T-cell (primary cell): ENCODE measurements around the gene DMRT1. TPM values are rescaled to one million over a fixed set of nuclear protein-coding genes. Genes with fewer than 3 reads are reported as not detected.

Experiments
- ATAC-seq, 4 experiments: fragments of 200-7000 bp in 3 of 4; fragments of 150-1000 bp in 1 of 4; cut with Tn5 transposase; replicated peaks in 1 of 4; 1 replicate in 3 of 4; 2 replicates in 1 of 4; pipeline ENCODE4 v1.10.0; 2021; ENCODE audit warnings: moderate library complexity in 3 of 4, mild to moderate bottlenecking in 2 of 4, moderate number of reproducible peaks in 1 of 4
- CTCF ChIA-PET, 2 donors: fragments of 300-600 bp; sonication (Branson Sonifier 250); formaldehyde crosslinking; loops; one replicate each; lab custom pipeline; 2022; ENCODE audit warnings: antibody characterized with exemption in 2 of 2; lab: Charles Lee
- POLR2A ChIA-PET, 2 donors: fragments of 300-600 bp; sonication (Branson Sonifier 250); formaldehyde crosslinking; loops; one replicate each; lab custom pipeline; 2022; ENCODE audit warnings: antibody characterized with exemption in 2 of 2; lab: Charles Lee
- DNase-seq, 35 experiments: peaks; one replicate each; pipeline versions ENCODE4 v3.0.0 to v3.0.0-alpha.2; 2013 to 2023
- H3K27ac ChIP-seq: one replicate; pipeline ENCODE4 v1.5.1; 2013; ENCODE audit warnings: low read length
- H3K27me3 ChIP-seq, 2 experiments: replicated peaks in 1 of 2; 1 replicate in 1 of 2; 2 replicates in 1 of 2; pipeline versions ENCODE4 v1.6.1 to v1.7.0; 2013; ENCODE audit warnings: low read length in 1 of 2, mixed read lengths in 1 of 2; ENCODE audit not compliant: control insufficient read depth in 2 of 2, insufficient read depth in 2 of 2; ENCODE audit errors: extremely low read depth in 1 of 2
- H3K36me3 ChIP-seq, 2 donors: 1 replicate in 1 of 2; 2 replicates in 1 of 2; pipeline versions ENCODE4 v1.6.1 to v1.7.0; 2013; ENCODE audit warnings: low read length in 1 of 2; ENCODE audit not compliant: control insufficient read depth in 2 of 2, insufficient read depth in 1 of 2; ENCODE audit errors: extremely low read depth in 1 of 2
- H3K4me1 ChIP-seq, 2 experiments: 1 replicate in 1 of 2; 2 replicates in 1 of 2; pipeline versions ENCODE4 v1.6.1 to v1.7.0; 2013; ENCODE audit warnings: low read length in 2 of 2, mixed read lengths in 1 of 2; ENCODE audit not compliant: insufficient read depth in 2 of 2, control insufficient read depth in 1 of 2; ENCODE audit errors: extremely low read depth in 1 of 2
- H3K4me3 ChIP-seq, 2 donors: 1 replicate in 1 of 2; 2 replicates in 1 of 2; pipeline versions ENCODE4 v1.5.1 to v1.7.0; 2013; ENCODE audit warnings: mild to moderate bottlenecking in 2 of 2, low read length in 1 of 2, moderate library complexity in 1 of 2; ENCODE audit not compliant: control insufficient read depth in 1 of 2; ENCODE audit errors: extremely low read depth in 1 of 2
- H3K9me3 ChIP-seq: 2 replicates; pipeline ENCODE4 v1.7.0; 2013
- H3K27ac Mint-ChIP-seq, 2 donors: one replicate each; pipeline ENCODE4 v1.8.0; 2020 to 2021; ENCODE audit warnings: mild to moderate bottlenecking in 2 of 2, mixed read lengths in 2 of 2
- H3K27me3 Mint-ChIP-seq, 2 donors: one replicate each; pipeline ENCODE4 v1.8.0; 2021 to 2022; ENCODE audit warnings: mixed read lengths in 2 of 2
- H3K36me3 Mint-ChIP-seq: one replicate; pipeline ENCODE4 v1.8.0; 2021; ENCODE audit warnings: mixed read lengths
- H3K4me1 Mint-ChIP-seq, 3 donors: one replicate each; pipeline ENCODE4 v1.8.0; 2020 to 2022; ENCODE audit warnings: mixed read lengths in 3 of 3, mild to moderate bottlenecking in 1 of 3
- H3K4me3 Mint-ChIP-seq, 3 donors: one replicate each; pipeline ENCODE4 v1.8.0; 2020 to 2022; ENCODE audit warnings: mild to moderate bottlenecking in 3 of 3, mixed read lengths in 3 of 3, moderate library complexity in 3 of 3
- H3K9me3 Mint-ChIP-seq, 3 donors: one replicate each; pipeline ENCODE4 v1.8.0; 2020 to 2022; ENCODE audit warnings: mixed read lengths in 3 of 3
- WGBS: methylation state at CpG from one replicate; pipeline ENCODE4 v1.1.5; 2013; ENCODE audit warnings: missing lambda C conversion rate; ENCODE audit not compliant: insufficient coverage; 5-methylcytosine and 5-hydroxymethylcytosine counted together
- total RNA-seq, 35 experiments: library from RNA in 6 of 35; stranded (reverse) in 6 of 35; fragments of 120-200 nt in 1 of 35; gene quantifications; one replicate each; pipeline versions ENCODE4 v1.2.1 to v1.2.4 and lab custom pipeline; 2013 to 2026

DMRT1 gene
- total RNA-seq, 5 donors from 2014 or later (not counting 1 experiment from before 2014, with no cell fraction given), result not detected

DNA sequence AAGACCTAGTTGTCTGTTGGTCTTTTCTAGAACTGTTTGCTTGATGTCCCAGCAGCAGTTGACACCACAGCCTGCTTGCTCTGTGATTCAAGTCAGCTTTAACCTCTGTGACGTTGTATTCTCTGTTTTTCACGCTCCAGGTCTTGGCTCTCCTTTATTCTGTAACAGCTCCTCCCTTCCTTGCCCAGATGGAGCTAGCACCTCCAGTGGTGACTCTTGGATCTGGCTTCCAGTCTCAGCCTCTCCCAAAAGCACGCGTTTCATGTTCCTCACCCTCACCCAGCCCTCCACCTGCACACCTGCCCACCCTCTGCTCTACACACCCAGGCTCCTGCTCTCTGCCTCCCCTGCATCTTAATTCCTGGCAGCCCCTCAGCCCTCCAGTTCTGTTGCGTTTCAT is 50.6 kb downstream of the DMRT1 start:
- no peaks in the 10 kb centered on the region for H3K9me3 Mint-ChIP-seq
- Histone ChIP-seq H3K4me3 (no peak overlapping the region), H3K4me1 (peaks cover 0 to 11% of the 10 kb centered on the region in 2 experiments), H3K27me3 (peaks cover 3 to 7% of the 10 kb centered on the region in 2 experiments), H3K36me3 (no peaks in the 10 kb centered on the region), H3K9me3 (no peaks in the 10 kb centered on the region), H3K27ac (no peak overlapping the region)
- ATAC-seq (no peak), DNase-seq (no peak)
- no peaks in the 10 kb centered on the region for H3K36me3 Mint-ChIP-seq
- WGBS, result 70% methylated on average over 5 of the region's 5 CpGs
- ChIA-PET CTCF (no interaction called here), POLR2A (no interaction called here)
- H3K4me3 Mint-ChIP-seq, result no peak overlapping the region
- H3K27me3 Mint-ChIP-seq, result peaks cover 10 to 12% of the 10 kb centered on the region in 2 donors
- H3K4me1 Mint-ChIP-seq, result peaks cover 6 to 9% (median 9%) of the 10 kb centered on the region in 3 donors
- H3K27ac Mint-ChIP-seq, result no peak overlapping the region

- no peaks in the 10 kb centered on the region for H3K36me3 Mint-ChIP-seq
- H3K4me3 ChIP-seq, result no peak overlapping the region
- no peak for DNase-seq
- H3K36me3 ChIP-seq, result no peaks in the 10 kb centered on the region
- ATAC-seq, result no peak
- POLR2A ChIA-PET, result no interaction called here
- no peak overlapping the region for H3K27ac Mint-ChIP-seq
- H3K27me3 Mint-ChIP-seq, result peaks cover 6 to 9% of the 10 kb centered on the region in 2 donors
- H3K9me3 Mint-ChIP-seq, result no peaks in the 10 kb centered on the region
- peaks cover 0 to 11% of the 10 kb centered on the region in 2 experiments for H3K4me1 ChIP-seq
- no peaks in the 10 kb centered on the region for H3K9me3 ChIP-seq
- H3K4me1 Mint-ChIP-seq, result peaks cover 6 to 9% (median 9%) of the 10 kb centered on the region in 3 donors
- no peak overlapping the region for H3K4me3 Mint-ChIP-seq
- CTCF ChIA-PET, result interaction anchor here in 1 of 2 donors (1.3 kb wide), 1 partner anchor 116 kb away, joined by 5 read pairs; no protein-coding TSS in a partner anchor
- H3K27ac ChIP-seq, result no peak overlapping the region
- WGBS, result no CpG with 5 or more reads among the region's 5 CpGs
- H3K27me3 ChIP-seq, result peaks cover 3% of the 10 kb centered on the region in 2 experiments
Measured at GRCh38 chr9:893115-893514, 51.6 kb downstream of the DMRT1 start.

DNA sequence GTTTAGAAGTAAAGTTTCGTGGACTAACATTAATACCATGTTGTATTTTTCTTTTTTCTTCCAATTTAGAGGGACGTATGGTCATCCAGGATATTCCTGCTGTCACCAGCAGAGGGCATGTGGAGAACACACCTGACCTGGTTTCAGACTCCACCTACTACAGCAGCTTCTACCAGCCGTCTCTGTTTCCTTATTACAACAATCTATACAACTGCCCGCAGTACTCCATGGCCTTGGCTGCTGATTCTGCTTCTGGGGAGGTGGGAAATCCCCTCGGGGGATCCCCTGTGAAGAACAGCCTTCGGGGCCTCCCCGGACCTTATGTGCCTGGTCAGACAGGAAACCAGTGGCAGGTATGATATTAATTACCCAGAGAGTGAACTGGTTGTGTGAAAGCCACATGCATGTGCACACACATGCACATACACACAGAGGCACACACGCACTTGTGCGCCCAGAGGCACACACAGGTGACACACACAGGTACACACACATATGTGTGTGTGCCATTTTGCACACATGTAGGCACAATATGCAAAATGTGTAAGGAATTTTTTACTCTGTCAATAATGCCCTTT is 52.4 kb downstream of the DMRT1 start:
- CTCF ChIA-PET, result interaction anchor here in 1 of 2 donors (1.3 kb wide), 1 partner anchor 115 kb away, joined by 5 read pairs; no protein-coding TSS in a partner anchor
- ATAC-seq (peak; percentile 73 to 94 (median 81)), DNase-seq (peak in 34 of 35 experiments; percentile 5 to 68 (median 22))
- no peaks in the 10 kb centered on the region for H3K36me3 Mint-ChIP-seq
- peaks cover 6 to 9% (median 9%) of the 10 kb centered on the region in 3 donors for H3K4me1 Mint-ChIP-seq
- peak overlapping the region in 1 of 2 donors; percentile 25 for H3K27ac Mint-ChIP-seq
- no peaks in the 10 kb centered on the region for H3K9me3 ChIP-seq
- H3K4me3 ChIP-seq, result peak overlapping the region; percentile 2 to 23
- H3K27ac ChIP-seq, result no peak overlapping the region
- peak overlapping the region in 2 of 3 donors; percentile 23 to 42 for H3K4me3 Mint-ChIP-seq
- peaks cover 0 to 11% of the 10 kb centered on the region in 2 experiments for H3K4me1 ChIP-seq
- WGBS, result 0% methylated on average over 3 of the region's 9 CpGs
- H3K36me3 ChIP-seq, result no peaks in the 10 kb centered on the region
- H3K27me3 Mint-ChIP-seq, result peaks cover 9 to 12% of the 10 kb centered on the region in 2 donors
- H3K27me3 ChIP-seq, result peaks cover 3% of the 10 kb centered on the region in 2 experiments
- H3K9me3 Mint-ChIP-seq, result no peaks in the 10 kb centered on the region
- POLR2A ChIA-PET, result no interaction called here

GRCh38 chr9:899440-900184 is 58.1 kb downstream of the DMRT1 start:
- ATAC-seq (no peak), DNase-seq (no peak)
- peaks cover 2 to 19% of the 10 kb centered on the region in 2 experiments for H3K27me3 ChIP-seq
- H3K36me3 Mint-ChIP-seq, result no peaks in the 10 kb centered on the region
- WGBS, result 23% methylated on average over 4 of the region's 12 CpGs
- no peaks in the 10 kb centered on the region for H3K4me1 ChIP-seq
- no peaks in the 10 kb centered on the region for H3K9me3 Mint-ChIP-seq
- peaks cover 22 to 31% of the 10 kb centered on the region in 2 donors for H3K27me3 Mint-ChIP-seq
- H3K4me1 Mint-ChIP-seq, result peaks cover 0 to 2% (median 0%) of the 10 kb centered on the region in 3 donors
- H3K27ac ChIP-seq, result no peak overlapping the region
- H3K36me3 ChIP-seq, result no peaks in the 10 kb centered on the region
- no peaks in the 10 kb centered on the region for H3K9me3 ChIP-seq
- no peak overlapping the region for H3K27ac Mint-ChIP-seq
- no peak overlapping the region for H3K4me3 Mint-ChIP-seq
- CTCF ChIA-PET, result interaction anchor here in 1 of 2 donors (0.8 kb wide), 1 partner anchor 110 kb away, joined by 3 read pairs; no protein-coding TSS in a partner anchor
- no peak overlapping the region for H3K4me3 ChIP-seq
- POLR2A ChIA-PET, result no interaction called here

GRCh38 chr9:903886-904285 is 62.4 kb downstream of the DMRT1 start:
- POLR2A ChIA-PET, result interaction anchor here in 1 of 2 donors (0.6 kb wide), 1 partner anchor 14 kb away, joined by 12 read pairs; no protein-coding TSS in a partner anchor
- no peak overlapping the region for H3K27ac Mint-ChIP-seq
- ATAC-seq (no peak), DNase-seq (no peak)
- H3K9me3 Mint-ChIP-seq, result no peaks in the 10 kb centered on the region
- Histone ChIP-seq H3K36me3 (no peaks in the 10 kb centered on the region), H3K27ac (no peak overlapping the region), H3K9me3 (no peaks in the 10 kb centered on the region), H3K27me3 (peaks cover 0 to 37% of the 10 kb centered on the region in 2 experiments), H3K4me3 (no peak overlapping the region), H3K4me1 (no peaks in the 10 kb centered on the region)
- H3K27me3 Mint-ChIP-seq, result peaks cover 46 to 71% of the 10 kb centered on the region in 2 donors
- CTCF ChIA-PET, result interaction anchor here in 1 of 2 donors (0.9 kb wide), 1 partner anchor 91 kb away, joined by 3 read pairs; no protein-coding TSS in a partner anchor
- no peak overlapping the region for H3K4me3 Mint-ChIP-seq
- no peaks in the 10 kb centered on the region for H3K36me3 Mint-ChIP-seq
- peaks cover 0 to 2% (median 0%) of the 10 kb centered on the region in 3 donors for H3K4me1 Mint-ChIP-seq
- no CpG with 5 or more reads among the region's 3 CpGs for WGBS

- whole genome bisulfite sequencing, result 83% methylated on average over 1 of the region's 6 CpGs
- no peak for ATAC-seq
- H3K27me3 Mint-ChIP-seq, result peaks cover 54 to 79% of the 10 kb centered on the region in 2 donors
Measured at GRCh38 chr9:905906-906305, 64.4 kb downstream of the DMRT1 start.

More at GRCh38 chr9:905906-906305, 64.4 kb downstream of the DMRT1 start:
- no peak for DNase-seq
- Histone ChIP-seq H3K9me3 (no peaks in the 10 kb centered on the region), H3K4me1 (no peaks in the 10 kb centered on the region), H3K4me3 (no peak overlapping the region), H3K27me3 (peaks cover 6 to 35% of the 10 kb centered on the region in 2 experiments), H3K36me3 (no peaks in the 10 kb centered on the region), H3K27ac (no peak overlapping the region)
- Mint-ChIP-seq H3K4me1 (no peaks in the 10 kb centered on the region), H3K36me3 (no peaks in the 10 kb centered on the region), H3K9me3 (no peaks in the 10 kb centered on the region), H3K27ac (no peak overlapping the region), H3K4me3 (no peak overlapping the region)
- CTCF ChIA-PET, result no interaction called here
- POLR2A ChIA-PET, result interaction anchor here in 1 of 2 donors (0.6 kb wide), 1 partner anchor 68 kb away, joined by 3 read pairs; no protein-coding TSS in a partner anchor
